IMR-90 (cell line): ENCODE results near the gene ACTL6B. TPM values are rescaled to one million over a fixed set of nuclear protein-coding genes. Genes with fewer than 3 reads are reported as not detected.

Experiments used
- ATAC-seq: fragments of 200-7000 bp; cut with Tn5 transposase; 2 replicates; pipeline ENCODE4 v1.9.1; 2020; ENCODE audit warnings: low read depth, mild to moderate bottlenecking, moderate library complexity
- BruUV-seq: library from RNA; stranded (reverse); fragments of 400-500 nt; replicated peaks from 2 replicates; lab custom pipeline; 2021; lab: Mats Ljungman, UMichigan
- CTCF ChIA-PET: fragments of 300-600 bp; formaldehyde crosslinking; extraction: SDS; loops from one replicate; lab custom pipeline; 2021; ENCODE audit warnings: antibody characterized with exemption; lab: Yijun Ruan, JAX
- POLR2A ChIA-PET: fragments of 300-600 bp; sonication (Branson Sonifier 250); formaldehyde crosslinking; loops from one replicate; lab custom pipeline; 2022; ENCODE audit warnings: antibody characterized with exemption; ENCODE audit not compliant: unreplicated experiment; lab: Charles Lee
- DNase-seq: peaks from one replicate; pipeline ENCODE4 v3.0.0; 2013
- H2AFZ ChIP-seq: replicated peaks from 2 replicates; pipeline ENCODE3; 2013; ENCODE audit warnings: low read length, mild to moderate bottlenecking; ENCODE audit not compliant: poor library complexity
- H2AK5ac ChIP-seq: 2 replicates; pipeline ENCODE4 v1.6.1; 2013; ENCODE audit warnings: low read depth, low read length, inconsistent platforms
- H2AK9ac ChIP-seq: replicated peaks from 2 replicates; pipeline ENCODE3; 2013; ENCODE audit warnings: mild to moderate bottlenecking, low read depth, low read length, moderate library complexity; ENCODE audit not compliant: poor library complexity
- H2BK120ac ChIP-seq: 2 replicates; pipeline ENCODE4 v1.6.1; 2013; ENCODE audit warnings: low read depth, low read length, inconsistent platforms
- H2BK15ac ChIP-seq: 3 replicates; pipeline ENCODE4 v1.6.1; 2013; ENCODE audit warnings: low read depth, low read length, inconsistent platforms
- H2BK20ac ChIP-seq: 2 replicates; pipeline ENCODE4 v1.6.1; 2013; ENCODE audit warnings: low read depth, mild to moderate bottlenecking, inconsistent platforms, low read length, moderate library complexity
- H2BK5ac ChIP-seq: 2 replicates; pipeline ENCODE4 v1.6.1; 2013; ENCODE audit warnings: mild to moderate bottlenecking, low read depth, low read length, inconsistent platforms; ENCODE audit not compliant: poor library complexity, severe bottlenecking
- H3K14ac ChIP-seq: replicated peaks from 2 replicates; pipeline ENCODE4 v1.6.1; 2013; ENCODE audit warnings: low read depth, low read length, inconsistent platforms
- H3K18ac ChIP-seq: 2 replicates; pipeline ENCODE4 v1.6.1; 2013; ENCODE audit warnings: low read depth, low read length, control low read depth
- H3K23ac ChIP-seq: 2 replicates; pipeline ENCODE4 v1.6.1; 2013; ENCODE audit warnings: low read depth, low read length, inconsistent platforms
- H3K27ac ChIP-seq: 2 replicates; pipeline ENCODE4 v1.5.1; 2013; ENCODE audit warnings: mild to moderate bottlenecking, control low read depth, low read length; ENCODE audit not compliant: insufficient read depth
- H3K27me3 ChIP-seq: 2 replicates; pipeline ENCODE4 v1.6.1; 2013; ENCODE audit warnings: low read length; ENCODE audit not compliant: control insufficient read depth, insufficient read depth
- H3K36me3 ChIP-seq: 2 replicates; pipeline ENCODE4 v1.6.1; 2013; ENCODE audit warnings: low read length, mixed read lengths; ENCODE audit not compliant: control insufficient read depth, insufficient read depth
- H3K4ac ChIP-seq: 2 replicates; pipeline ENCODE4 v1.6.1; 2013; ENCODE audit warnings: low read depth, low read length, inconsistent platforms
- H3K4me1 ChIP-seq: 2 replicates; pipeline ENCODE4 v1.6.1; 2013; ENCODE audit warnings: low read length, mixed read lengths; ENCODE audit not compliant: control insufficient read depth, insufficient read depth
- H3K4me2 ChIP-seq: 2 replicates; pipeline ENCODE4 v1.6.1; 2013; ENCODE audit warnings: low read depth, mild to moderate bottlenecking, control low read depth, low read length, moderate library complexity
- H3K4me3 ChIP-seq: 2 replicates; pipeline ENCODE4 v1.5.1; 2013; ENCODE audit warnings: low read depth, mild to moderate bottlenecking, control low read depth, low read length, moderate library complexity; ENCODE audit not compliant: insufficient read depth
- H3K56ac ChIP-seq: 2 replicates; pipeline ENCODE4 v1.6.1; 2013; ENCODE audit warnings: low read length, inconsistent platforms; ENCODE audit not compliant: insufficient read depth; ENCODE audit errors: extremely low read depth
- H3K79me1 ChIP-seq, 2 experiments: 2 replicates each; pipeline ENCODE4 v1.6.1; 2013; ENCODE audit warnings: low read length in 2 of 2, inconsistent platforms in 1 of 2, low read depth in 1 of 2
- H3K9ac ChIP-seq: 2 replicates; pipeline ENCODE4 v1.6.1; 2013; ENCODE audit warnings: low read depth, low read length, control low read depth
- H3K9me1 ChIP-seq: 2 replicates; pipeline ENCODE4 v1.6.1; 2013; ENCODE audit warnings: low read length, inconsistent platforms; ENCODE audit not compliant: insufficient read depth
- H3K9me3 ChIP-seq: 2 replicates; pipeline ENCODE4 v1.6.1; 2013; ENCODE audit warnings: low read length; ENCODE audit not compliant: control insufficient read depth, insufficient read depth
- H4K20me1 ChIP-seq: 2 replicates; pipeline ENCODE4 v1.6.1; 2013; ENCODE audit warnings: low read length, inconsistent platforms; ENCODE audit not compliant: insufficient read depth
- H4K5ac ChIP-seq: 2 replicates; pipeline ENCODE4 v1.6.1; 2013; ENCODE audit warnings: mild to moderate bottlenecking, low read depth, low read length, control low read depth
- H4K8ac ChIP-seq, 2 experiments: 2 replicates each; pipeline ENCODE4 v1.6.1; 2013; ENCODE audit warnings: low read depth in 2 of 2, low read length in 2 of 2, control low read depth in 1 of 2, inconsistent platforms in 1 of 2
- H4K91ac ChIP-seq: 2 replicates; pipeline ENCODE4 v1.6.1; 2013; ENCODE audit warnings: low read depth, low read length, inconsistent platforms; ENCODE audit not compliant: insufficient read depth
- MAFK ChIP-seq: IDR thresholded peaks from 2 replicates; pipeline ENCODE4 v1.6.1; 2012; ENCODE audit warnings: low read depth, low read length, improper control_type of control experiment
- WGBS, 2 experiments: methylation state at CpG; one replicate each; pipeline versions ENCODE4 v1.1.5 to v1.1.7; 2013; ENCODE audit warnings: missing lambda C conversion rate in 2 of 2; ENCODE audit not compliant: insufficient read length in 1 of 2; ENCODE audit errors: extremely low coverage in 2 of 2; 5-methylcytosine and 5-hydroxymethylcytosine counted together
- dilution Hi-C: fragments of 300-500 bp; cut with HindIII; formaldehyde crosslinking; loops from one replicate; pipeline ENCODE4 v1.14.3; 2018; ENCODE audit warnings: low sequenced_read_pairs; ENCODE audit not compliant: unreplicated experiment
- in situ Hi-C: fragments of 300-500 bp; cut with MboI; formaldehyde crosslinking; loops from 3 replicates; pipeline ENCODE4 v1.14.3; 2019; ENCODE audit warnings: low sequenced_read_pairs, inconsistent platforms, mixed read lengths
- intact Hi-C: fragments of 100-400 bp; cut with micrococcal nuclease; formaldehyde crosslinking; loops from 2 replicates; pipeline ENCODE4 v1.10.0; 2022
- polyA plus RNA-seq, 3 experiments: library from polyadenylated mRNA; depleted of rRNA; stranded (reverse); fragments of >200 nt; gene quantifications; 2 replicates each; pipeline ENCODE4 v1.2.3, GENCODE V29; 2012; ENCODE audit warnings: low replicate concordance in 1 of 3
- total RNA-seq: library from RNA; depleted of rRNA; stranded (reverse); fragments of >200 nt; gene quantifications from 2 replicates; pipeline ENCODE4 v1.2.3, GENCODE V29; 2012
- TF ChIP-seq, protein P1 (sequence below): conservative IDR thresholded peaks from 2 replicates; pipeline ENCODE4 v1.5.1; 2012; ENCODE audit warnings: mild to moderate bottlenecking, low read depth, low read length, improper control_type of control experiment

The ACTL6B gene
- total and polyA plus RNA-seq, 2 of the 4 experiments (the other 2 are of a cell fraction): not detected

DNA sequence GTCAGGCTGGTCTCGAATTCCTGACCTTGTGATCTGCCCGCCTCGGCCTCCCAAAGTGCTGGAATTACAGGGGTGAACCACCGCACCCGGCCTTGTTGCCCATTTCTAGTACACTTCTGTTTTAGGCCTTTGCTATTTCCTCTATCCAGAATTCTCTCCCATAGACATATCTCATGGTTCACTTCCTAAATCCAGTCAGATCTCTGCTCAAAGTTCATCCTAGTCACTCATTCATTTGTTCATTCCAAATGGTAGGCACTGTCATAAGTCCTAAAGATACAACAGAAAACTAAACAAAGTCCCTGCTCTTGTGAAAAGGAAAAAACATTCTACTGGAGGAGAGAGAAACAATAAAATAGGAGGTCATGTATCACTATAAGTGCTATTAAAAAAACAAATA lies 46.3 kb downstream of the ACTL6B start:
- in situ Hi-C loops (no loop called here), dilution Hi-C loops (no loop called here), intact Hi-C loops (loop anchor here (5.0 kb wide), 1 partner anchor 242 kb away; the partner anchor contains the start of gene SLC12A9)
- no TSS peak for BruUV-seq
- H4K5ac ChIP-seq: no peak overlapping the region
- H3K4me1 ChIP-seq: peaks cover 7% of the 10 kb centered on the region
- ChIA-PET POLR2A (no interaction called here), CTCF (no interaction called here)
- no peak for TF ChIP-seq MAFK
- TF ChIP-seq, protein P1, sequence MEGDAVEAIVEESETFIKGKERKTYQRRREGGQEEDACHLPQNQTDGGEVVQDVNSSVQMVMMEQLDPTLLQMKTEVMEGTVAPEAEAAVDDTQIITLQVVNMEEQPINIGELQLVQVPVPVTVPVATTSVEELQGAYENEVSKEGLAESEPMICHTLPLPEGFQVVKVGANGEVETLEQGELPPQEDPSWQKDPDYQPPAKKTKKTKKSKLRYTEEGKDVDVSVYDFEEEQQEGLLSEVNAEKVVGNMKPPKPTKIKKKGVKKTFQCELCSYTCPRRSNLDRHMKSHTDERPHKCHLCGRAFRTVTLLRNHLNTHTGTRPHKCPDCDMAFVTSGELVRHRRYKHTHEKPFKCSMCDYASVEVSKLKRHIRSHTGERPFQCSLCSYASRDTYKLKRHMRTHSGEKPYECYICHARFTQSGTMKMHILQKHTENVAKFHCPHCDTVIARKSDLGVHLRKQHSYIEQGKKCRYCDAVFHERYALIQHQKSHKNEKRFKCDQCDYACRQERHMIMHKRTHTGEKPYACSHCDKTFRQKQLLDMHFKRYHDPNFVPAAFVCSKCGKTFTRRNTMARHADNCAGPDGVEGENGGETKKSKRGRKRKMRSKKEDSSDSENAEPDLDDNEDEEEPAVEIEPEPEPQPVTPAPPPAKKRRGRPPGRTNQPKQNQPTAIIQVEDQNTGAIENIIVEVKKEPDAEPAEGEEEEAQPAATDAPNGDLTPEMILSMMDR: no peak
- no peak overlapping the region for H3K18ac ChIP-seq
- no CpG with 5 or more reads among the region's 5 CpGs for WGBS, 2 experiments
- H3K79me1 ChIP-seq: peaks cover 0 to 32% of the 10 kb centered on the region in 2 experiments; a peak in 2 of 4 replicates
- no peak overlapping the region for H4K91ac ChIP-seq
- H4K20me1 ChIP-seq: no peaks in the 10 kb centered on the region
- H3K9me3 ChIP-seq: no peaks in the 10 kb centered on the region
- no peak overlapping the region for H2AFZ ChIP-seq
- H3K27ac ChIP-seq: no peak overlapping the region
- no peak for DNase-seq
- no peaks in the 10 kb centered on the region for H3K27me3 ChIP-seq
- H3K9me1 ChIP-seq: peaks cover 3% of the 10 kb centered on the region; the same call in 1 of the 2 replicates
- no peak overlapping the region for H3K4me3 ChIP-seq
- H3K9ac ChIP-seq: no peak overlapping the region
- H2BK15ac ChIP-seq: no peak overlapping the region
- ATAC-seq: no peak
- no peak overlapping the region for H3K14ac ChIP-seq
- no peak overlapping the region for H2BK5ac ChIP-seq
- no peak overlapping the region for H2AK5ac ChIP-seq
- H3K4me2 ChIP-seq: no peak overlapping the region
- H3K56ac ChIP-seq: no peak overlapping the region
- no peak overlapping the region for H3K4ac ChIP-seq
- no peak overlapping the region for H2AK9ac ChIP-seq
- H2BK20ac ChIP-seq: no peak overlapping the region
- H4K8ac ChIP-seq: no peak overlapping the region
- peaks cover 30% of the 10 kb centered on the region for H3K36me3 ChIP-seq
- H3K23ac ChIP-seq: no peak overlapping the region
- no peak overlapping the region for H2BK120ac ChIP-seq
